ENCODE results near the gene RECQL5. TPM values are rescaled to one million over a fixed set of nuclear protein-coding genes. Genes with fewer than 3 reads are reported as not detected.

RECQL5 gene
- total RNA-seq, 1 donor from 2014 or later = 34.4 TPM

DNA sequence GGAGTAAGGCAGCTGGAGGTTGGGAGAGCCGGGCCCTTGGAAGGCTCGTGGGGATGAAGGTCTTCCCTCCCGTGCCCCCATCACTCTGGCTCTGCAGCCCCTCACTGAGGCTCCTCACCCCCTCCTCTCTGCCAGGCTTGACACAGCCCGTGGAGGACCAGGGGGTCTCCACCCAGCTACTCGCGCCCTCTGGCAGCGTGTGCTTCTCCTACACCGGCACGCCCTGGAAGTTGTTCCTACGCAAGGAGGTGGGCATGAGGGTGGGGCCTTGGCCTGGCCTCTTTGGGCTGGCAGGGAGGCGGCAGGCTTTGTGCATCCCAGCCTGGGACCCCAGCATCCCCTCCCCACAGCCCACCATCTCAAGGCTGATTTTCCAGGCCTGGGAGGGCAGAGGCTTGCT lies 49.3 kb downstream of the RECQL5 start:
- Mint-ChIP-seq H3K4me1 (no peaks in the 10 kb centered on the region), H3K27me3 (no peaks in the 10 kb centered on the region), H3K4me3 (no peak overlapping the region), H3K9me3 (no peaks in the 10 kb centered on the region), H3K36me3 (ENCODE audit: low read depth) (no peaks in the 10 kb centered on the region), H3K27ac (no peak overlapping the region)
- DNase-seq = no peak
- intact Hi-C loops (cut with micrococcal nuclease) = no loop called here

DNA sequence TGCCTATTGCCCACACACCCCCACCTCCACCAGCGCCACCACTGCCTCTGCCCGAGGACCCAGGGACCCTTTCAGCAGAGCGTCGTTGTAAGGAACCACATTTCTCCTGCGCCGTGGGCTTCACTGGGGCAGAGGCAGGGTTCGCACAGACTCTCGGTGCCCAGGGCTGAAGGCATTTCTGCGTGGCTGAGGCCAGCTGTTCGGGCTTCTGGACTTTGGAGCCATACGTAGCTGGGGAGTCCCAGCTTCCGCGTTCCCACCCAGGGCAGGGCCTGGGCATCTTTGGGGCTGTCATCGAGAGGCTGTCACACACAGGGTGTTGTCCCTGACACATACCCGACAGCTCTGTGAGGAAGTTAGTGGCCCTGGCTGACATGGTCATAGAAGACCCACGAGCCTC lies 49.7 kb downstream of the RECQL5 start:
- no peak for DNase-seq
- no peak overlapping the region for H3K27ac Mint-ChIP-seq

DNA sequence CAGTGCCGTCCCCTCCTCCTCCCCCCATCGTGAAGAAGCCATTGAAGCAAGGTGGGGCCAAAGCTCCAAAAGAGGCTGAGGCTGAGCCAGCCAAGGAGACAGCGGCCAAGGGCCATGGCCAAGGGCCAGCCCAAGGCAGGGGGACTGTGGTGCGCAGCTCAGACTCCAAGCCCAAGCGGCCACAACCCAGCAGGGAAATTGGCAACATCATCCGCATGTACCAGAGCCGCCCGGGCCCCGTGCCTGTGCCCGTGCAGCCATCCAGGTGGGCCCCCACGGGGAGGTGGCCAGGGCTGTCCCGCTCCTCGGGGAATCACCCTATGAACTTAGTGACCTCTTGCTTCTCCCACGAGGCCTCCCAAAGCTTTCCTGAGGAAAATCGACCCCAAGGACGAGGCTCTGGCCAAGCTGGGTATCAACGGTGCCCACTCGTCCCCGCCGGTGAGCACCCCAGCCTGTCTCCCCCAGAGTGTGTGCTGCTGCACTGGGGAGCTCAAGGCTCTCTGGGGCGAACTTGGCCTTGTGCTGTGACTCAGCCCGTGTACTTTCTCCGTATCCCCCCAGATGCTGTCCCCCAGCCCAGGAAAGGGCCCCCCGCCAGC lies 50.3 kb downstream of the RECQL5 start:
- no peaks in the 10 kb centered on the region for H3K27me3 Mint-ChIP-seq
- no peaks in the 10 kb centered on the region for H3K36me3 Mint-ChIP-seq (ENCODE audit: low read depth)
- intact Hi-C loops (cut with micrococcal nuclease) = no loop called here

More for the DNA sequence above, 49.7 kb downstream of the RECQL5 start:
- intact Hi-C loops (cut with micrococcal nuclease) = no loop called here
- Mint-ChIP-seq H3K36me3 (ENCODE audit: low read depth) (no peaks in the 10 kb centered on the region), H3K4me1 (no peaks in the 10 kb centered on the region), H3K9me3 (no peaks in the 10 kb centered on the region), H3K27me3 (no peaks in the 10 kb centered on the region), H3K4me3 (no peak overlapping the region)

DNA sequence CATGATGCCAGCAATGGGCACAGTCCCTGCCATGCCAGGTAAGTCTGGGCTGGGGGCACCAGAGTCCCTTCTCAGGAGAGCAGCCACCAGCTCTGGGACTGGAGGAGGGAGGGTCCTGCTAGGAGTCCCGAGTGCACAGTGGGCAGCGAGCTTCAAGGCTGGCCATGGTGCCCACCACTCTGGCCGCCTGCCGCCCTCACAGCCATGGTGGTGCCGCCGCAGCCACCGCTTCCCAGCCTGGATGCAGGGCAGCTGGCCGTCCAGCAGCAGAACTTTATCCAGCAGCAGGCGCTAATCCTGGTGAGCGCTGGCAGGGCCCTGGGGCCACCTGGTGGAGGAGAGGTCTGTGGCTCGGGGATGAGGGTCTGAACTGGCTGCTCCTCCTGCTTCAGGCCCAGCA lies 51.7 kb downstream of the RECQL5 start:
- DNase-seq = no peak
- Mint-ChIP-seq H3K27me3 (no peaks in the 10 kb centered on the region), H3K36me3 (ENCODE audit: low read depth) (no peaks in the 10 kb centered on the region), H3K4me3 (no peak overlapping the region), H3K4me1 (no peaks in the 10 kb centered on the region), H3K9me3 (no peaks in the 10 kb centered on the region), H3K27ac (no peak overlapping the region)
- intact Hi-C loops (cut with micrococcal nuclease) = no loop called here

More for the DNA sequence above, 50.3 kb downstream of the RECQL5 start:
- no peak for DNase-seq
- Mint-ChIP-seq H3K4me3 (no peak overlapping the region), H3K4me1 (no peaks in the 10 kb centered on the region), H3K27ac (no peak overlapping the region), H3K9me3 (no peaks in the 10 kb centered on the region)

DNA sequence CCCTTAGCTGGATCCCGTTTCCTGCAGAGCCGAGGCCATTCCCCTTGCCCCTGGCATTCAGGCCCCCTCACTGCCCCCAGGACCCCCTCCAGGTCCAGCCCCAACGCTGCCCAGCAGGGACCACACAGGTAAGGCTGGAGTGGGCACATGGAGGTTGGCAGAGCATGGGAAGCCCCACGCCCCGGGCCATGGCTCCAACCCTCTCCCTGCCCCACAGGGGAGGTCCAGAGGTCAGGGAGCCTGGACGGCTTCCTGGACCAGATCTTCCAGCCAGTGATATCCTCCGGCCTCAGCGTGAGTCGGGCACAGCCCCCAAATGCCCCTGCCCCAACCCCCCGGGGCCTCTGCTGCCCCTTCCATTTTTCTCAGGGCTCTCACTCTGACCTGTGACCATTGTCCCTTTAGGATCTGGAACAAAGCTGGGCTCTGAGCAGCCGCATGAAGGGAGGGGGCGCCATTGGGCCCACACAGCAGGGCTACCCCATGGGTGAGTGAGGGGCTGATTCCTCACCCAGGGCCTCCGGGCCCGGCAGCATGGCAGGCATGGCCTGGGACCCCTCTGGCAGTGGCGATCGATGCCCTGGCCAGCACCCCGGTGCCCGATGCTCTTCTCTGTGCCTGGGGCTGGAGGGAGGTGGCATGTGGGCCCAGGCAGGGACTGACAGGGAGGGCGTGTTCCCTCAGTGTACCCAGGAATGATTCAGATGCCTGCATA lies 52.2 kb downstream of the RECQL5 start:
- Mint-ChIP-seq H3K4me1 (no peaks in the 10 kb centered on the region), H3K9me3 (no peaks in the 10 kb centered on the region), H3K4me3 (no peak overlapping the region), H3K36me3 (ENCODE audit: low read depth) (no peaks in the 10 kb centered on the region), H3K27ac (no peak overlapping the region), H3K27me3 (no peaks in the 10 kb centered on the region)
- intact Hi-C loops (cut with micrococcal nuclease) = no loop called here
- DNase-seq = no peak

DNA sequence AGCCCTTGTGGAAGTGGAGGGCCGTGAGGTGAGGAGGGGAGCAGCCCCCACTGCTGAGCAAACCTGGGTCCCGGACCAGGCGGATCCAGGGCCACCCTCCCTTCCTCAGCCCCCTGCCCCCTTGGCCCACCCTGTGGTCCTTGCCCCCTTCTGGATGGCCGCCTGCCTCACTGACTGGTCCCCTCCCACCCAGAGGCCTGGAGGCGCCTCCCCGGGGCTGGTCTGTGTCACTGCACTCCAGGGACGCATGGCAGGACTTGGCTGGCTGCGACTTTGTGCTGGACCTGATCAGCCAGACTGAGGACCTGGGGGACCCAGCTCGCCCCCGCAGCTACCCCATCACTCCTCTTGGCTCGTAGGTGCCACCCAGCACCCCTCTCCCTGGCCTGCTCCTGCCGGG lies 52.9 kb downstream of the RECQL5 start:
- Mint-ChIP-seq H3K36me3 (ENCODE audit: low read depth) (no peaks in the 10 kb centered on the region), H3K4me1 (no peaks in the 10 kb centered on the region), H3K4me3 (no peak overlapping the region), H3K27ac (no peak overlapping the region), H3K9me3 (no peaks in the 10 kb centered on the region), H3K27me3 (no peaks in the 10 kb centered on the region)
- intact Hi-C loops (cut with micrococcal nuclease) = no loop called here
- DNase-seq = no peak

DNA sequence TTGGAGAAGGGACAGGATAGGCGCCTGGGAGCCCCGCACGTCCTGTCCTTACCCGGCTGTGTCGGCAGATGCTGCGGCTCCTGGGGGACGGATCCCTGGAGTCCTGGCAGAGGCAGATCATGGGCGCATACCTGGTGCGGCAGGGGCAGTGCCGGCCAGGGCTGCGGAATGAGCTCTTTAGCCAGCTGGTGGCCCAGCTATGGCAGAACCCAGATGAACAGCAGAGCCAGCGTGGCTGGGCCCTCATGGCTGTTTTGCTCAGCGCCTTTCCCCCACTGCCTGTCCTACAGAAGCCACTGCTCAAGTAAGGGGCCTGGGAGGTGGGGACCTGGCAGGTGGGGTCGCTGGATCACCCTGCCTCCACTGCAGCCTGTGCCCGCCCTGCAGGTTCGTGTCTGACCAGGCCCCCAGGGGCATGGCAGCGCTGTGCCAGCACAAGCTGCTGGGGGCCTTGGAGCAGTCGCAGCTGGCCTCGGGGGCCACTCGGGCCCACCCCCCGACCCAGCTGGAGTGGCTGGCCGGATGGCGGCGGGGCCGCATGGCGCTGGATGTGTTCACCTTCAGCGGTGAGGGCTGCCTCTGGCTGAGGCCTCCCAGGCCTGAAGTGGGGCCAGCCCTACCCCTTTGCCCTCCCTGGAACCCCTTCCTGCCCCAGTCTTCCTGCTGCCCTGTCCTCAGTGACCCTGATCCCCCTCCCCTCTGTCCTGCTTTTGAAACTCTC lies 53.9 kb downstream of the RECQL5 start:
- DNase-seq = no peak
- Mint-ChIP-seq H3K27me3 (no peaks in the 10 kb centered on the region), H3K9me3 (no peaks in the 10 kb centered on the region), H3K36me3 (ENCODE audit: low read depth) (no peaks in the 10 kb centered on the region), H3K27ac (no peak overlapping the region), H3K4me1 (no peaks in the 10 kb centered on the region), H3K4me3 (no peak overlapping the region)
- intact Hi-C loops (cut with micrococcal nuclease) = no loop called here

DNA sequence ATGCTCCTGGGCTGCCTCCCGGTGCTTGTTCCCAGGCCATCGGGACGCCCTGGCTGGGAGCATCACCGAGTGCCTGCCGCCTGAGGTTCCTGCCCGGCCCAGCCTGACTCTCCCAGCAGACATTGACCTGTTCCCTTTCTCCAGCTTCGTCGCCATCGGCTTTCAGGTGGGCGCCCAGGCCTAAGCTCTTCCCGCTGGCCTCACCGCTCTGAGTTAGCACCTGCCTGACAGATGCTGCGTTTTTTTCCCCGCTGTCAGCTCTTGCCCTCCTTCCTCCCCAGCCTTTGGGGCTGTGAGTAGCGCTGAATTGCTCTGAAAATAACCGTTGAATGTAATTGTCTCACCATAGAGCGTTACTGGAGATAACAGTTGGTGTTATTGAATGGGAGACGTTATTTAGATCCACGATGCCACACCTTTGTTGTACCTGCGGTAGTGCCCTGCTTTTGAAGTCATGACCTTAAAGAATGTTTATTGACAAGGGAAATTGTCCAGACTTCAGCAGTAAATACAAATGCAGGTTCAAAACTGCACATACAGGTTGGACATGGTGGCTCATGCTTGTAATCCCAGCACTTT lies 55.0 kb downstream of the RECQL5 start:
- H3K27me3 Mint-ChIP-seq = no peaks in the 10 kb centered on the region
- H3K4me3 Mint-ChIP-seq = no peak overlapping the region
- H3K4me1 Mint-ChIP-seq = peaks cover 2% of the 10 kb centered on the region
- H3K36me3 Mint-ChIP-seq (ENCODE audit: low read depth) = no peaks in the 10 kb centered on the region
- intact Hi-C loops (cut with micrococcal nuclease) = no loop called here
- no peaks in the 10 kb centered on the region for H3K9me3 Mint-ChIP-seq
- H3K27ac Mint-ChIP-seq = no peak overlapping the region
- DNase-seq = no peak

DNA sequence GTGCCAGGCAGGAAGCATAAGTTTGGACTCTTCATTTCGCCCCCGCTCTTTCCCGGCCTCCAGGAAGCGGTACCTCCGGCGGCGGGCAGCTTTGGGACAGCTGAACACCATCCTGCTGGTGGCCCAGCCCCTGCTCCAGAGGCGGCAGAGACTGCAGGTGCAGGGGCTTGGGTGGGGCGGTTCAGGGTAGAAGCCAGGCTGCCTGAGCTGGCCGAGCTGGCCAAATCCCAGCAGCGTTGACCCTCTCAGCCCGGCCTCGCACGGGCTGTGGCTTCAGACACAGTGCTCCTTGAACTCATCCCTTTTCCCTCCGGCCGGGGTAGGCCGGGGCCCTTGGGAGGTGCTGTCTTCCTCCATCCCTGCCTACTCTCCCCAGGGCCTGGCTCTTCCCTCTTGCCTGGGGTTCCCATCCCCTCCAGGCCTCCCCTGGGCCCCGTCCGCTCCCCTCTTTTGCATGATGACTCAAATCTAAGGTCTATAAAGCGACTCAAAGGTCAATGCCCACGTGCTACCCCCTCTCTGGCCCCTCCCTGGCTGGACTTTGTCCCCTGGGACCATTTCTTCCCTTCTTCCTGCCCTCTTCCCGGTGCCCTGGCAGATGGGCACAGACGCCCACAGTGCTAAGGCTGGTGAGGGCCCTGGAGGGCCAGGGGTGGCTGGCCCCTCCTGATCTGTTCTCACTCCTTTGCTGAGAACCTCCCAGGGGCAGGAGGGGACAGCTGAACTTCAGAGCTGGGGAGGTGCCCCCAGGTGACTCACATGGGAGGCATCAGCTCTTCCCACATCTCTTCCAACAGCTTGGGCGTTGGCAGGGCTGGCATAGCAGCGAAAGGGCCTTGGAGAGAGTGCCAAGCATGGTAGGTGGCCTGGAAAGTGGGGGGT lies 56.6 kb downstream of the RECQL5 start:
- intact Hi-C loops (cut with micrococcal nuclease) = no loop called here
- Mint-ChIP-seq H3K4me1 (peaks cover 4% of the 10 kb centered on the region), H3K36me3 (ENCODE audit: low read depth) (no peaks in the 10 kb centered on the region), H3K9me3 (no peaks in the 10 kb centered on the region), H3K27me3 (no peaks in the 10 kb centered on the region), H3K27ac (no peak overlapping the region), H3K4me3 (no peak overlapping the region)
- no peak for DNase-seq

DNA sequence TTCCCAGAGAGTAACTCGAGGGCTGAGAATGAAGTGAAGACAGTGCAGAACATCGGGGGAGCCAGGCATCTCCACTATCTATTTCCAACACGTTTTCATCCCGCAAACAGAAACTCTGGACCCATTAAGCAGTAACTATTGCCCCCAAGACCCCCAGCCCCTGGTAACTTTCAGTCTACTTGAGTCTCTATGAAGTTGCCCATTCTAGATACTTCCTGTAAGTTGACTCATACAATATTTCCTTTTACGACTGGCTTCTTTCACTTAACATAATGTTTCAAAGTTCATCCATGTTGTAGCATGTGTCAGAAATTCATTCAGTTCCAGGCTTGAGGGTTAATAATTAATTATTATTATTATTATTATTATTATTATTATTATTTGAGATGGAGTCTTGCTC lies 59.9 kb downstream of the RECQL5 start:
- no peaks in the 10 kb centered on the region for H3K27me3 Mint-ChIP-seq
- peaks cover 4% of the 10 kb centered on the region for H3K4me1 Mint-ChIP-seq
- DNase-seq = no peak
- no peak overlapping the region for H3K4me3 Mint-ChIP-seq
- intact Hi-C loops (cut with micrococcal nuclease) = no loop called here
- H3K36me3 Mint-ChIP-seq (ENCODE audit: low read depth) = no peaks in the 10 kb centered on the region
- H3K27ac Mint-ChIP-seq = no peak overlapping the region
- no peaks in the 10 kb centered on the region for H3K9me3 Mint-ChIP-seq

DNA sequence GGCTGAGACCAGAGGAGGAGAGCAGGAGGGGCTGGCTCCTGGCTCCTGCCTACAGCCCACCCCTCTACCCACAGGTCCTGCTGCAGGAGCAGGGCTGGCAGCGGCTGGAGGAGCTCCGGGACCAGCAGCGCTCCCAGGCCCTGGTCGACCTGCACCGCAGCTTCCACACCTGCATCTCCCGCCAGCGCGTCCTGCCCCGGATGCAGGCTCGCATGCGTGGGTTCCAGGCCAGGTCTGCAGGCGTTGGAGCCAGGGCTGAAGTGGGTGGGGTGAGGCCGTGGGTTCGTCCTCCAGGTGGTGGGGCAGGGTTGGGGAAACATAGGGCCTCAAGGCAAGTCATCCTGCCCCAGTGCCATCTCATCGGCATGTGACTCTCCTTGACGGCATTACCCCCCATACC lies 61.2 kb downstream of the RECQL5 start:
- no peaks in the 10 kb centered on the region for H3K27me3 Mint-ChIP-seq
- no peaks in the 10 kb centered on the region for H3K9me3 Mint-ChIP-seq
- no peaks in the 10 kb centered on the region for H3K36me3 Mint-ChIP-seq (ENCODE audit: low read depth)
- H3K4me3 Mint-ChIP-seq = no peak overlapping the region
- H3K27ac Mint-ChIP-seq = no peak overlapping the region
- intact Hi-C loops (cut with micrococcal nuclease) = no loop called here
- H3K4me1 Mint-ChIP-seq = peaks cover 4% of the 10 kb centered on the region
- DNase-seq = no peak

DNA sequence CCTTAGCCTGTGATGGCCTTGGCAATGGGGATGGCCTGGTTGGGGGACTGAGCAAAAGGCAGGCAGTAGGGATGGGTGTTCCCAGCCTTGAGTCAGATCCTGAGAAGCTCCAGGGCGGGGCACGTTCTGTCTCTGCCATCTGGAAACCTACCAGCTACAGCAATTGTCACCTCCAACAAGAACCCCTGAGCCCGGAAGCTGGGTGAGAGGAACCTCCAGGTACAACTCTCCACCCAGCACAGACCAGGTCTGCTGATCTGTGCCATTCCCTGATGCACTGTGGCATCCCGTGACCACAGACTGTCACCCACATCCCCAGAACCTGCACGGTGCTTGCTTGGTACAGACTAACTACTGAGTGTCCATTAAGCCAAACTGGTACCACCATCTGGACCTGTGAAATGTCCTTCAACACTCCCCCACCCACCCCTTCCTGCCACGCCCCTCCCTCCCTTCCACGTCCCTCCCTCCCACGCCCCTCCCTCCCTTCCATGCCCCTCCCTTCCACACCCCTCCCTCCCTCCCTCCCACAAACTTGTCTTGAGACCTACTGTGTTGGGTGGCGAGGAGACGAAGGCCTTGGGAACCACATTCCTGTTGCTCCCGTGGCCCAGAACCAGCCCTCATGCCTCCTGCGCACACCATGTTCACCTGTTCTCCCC lies 62.8 kb downstream of the RECQL5 start:
- H3K4me3 Mint-ChIP-seq = no peak overlapping the region
- H3K36me3 Mint-ChIP-seq (ENCODE audit: low read depth) = no peaks in the 10 kb centered on the region
- DNase-seq = no peak
- no peak overlapping the region for H3K27ac Mint-ChIP-seq
- intact Hi-C loops (cut with micrococcal nuclease) = no loop called here
- no peaks in the 10 kb centered on the region for H3K27me3 Mint-ChIP-seq
- peaks cover 4% of the 10 kb centered on the region for H3K4me1 Mint-ChIP-seq
- H3K9me3 Mint-ChIP-seq = no peaks in the 10 kb centered on the region

DNA sequence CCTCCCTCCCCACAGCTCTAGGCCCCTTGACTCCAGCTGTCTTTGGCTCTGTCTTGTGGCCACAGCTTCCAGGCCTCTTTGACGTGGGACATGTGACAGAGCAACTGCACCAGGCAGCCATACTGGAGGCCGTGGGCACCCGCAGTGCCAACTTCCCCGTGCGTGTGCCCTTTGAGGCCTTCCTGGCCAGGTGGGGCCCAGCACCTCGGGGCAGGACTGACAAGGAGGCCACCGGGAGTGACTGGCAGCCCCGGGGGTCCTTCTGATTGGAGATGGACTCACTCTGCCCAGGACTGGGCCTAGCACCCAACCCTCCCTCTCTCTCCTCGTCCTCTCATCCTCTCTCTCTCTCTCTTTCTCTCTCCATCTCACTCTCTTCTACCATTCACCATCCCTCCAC lies 63.8 kb downstream of the RECQL5 start:
- peaks cover 4% of the 10 kb centered on the region for H3K4me1 Mint-ChIP-seq
- no peak for DNase-seq
- no peaks in the 10 kb centered on the region for H3K36me3 Mint-ChIP-seq (ENCODE audit: low read depth)
- no peaks in the 10 kb centered on the region for H3K27me3 Mint-ChIP-seq
- no peak overlapping the region for H3K27ac Mint-ChIP-seq
- H3K4me3 Mint-ChIP-seq = no peak overlapping the region
- no peaks in the 10 kb centered on the region for H3K9me3 Mint-ChIP-seq
- intact Hi-C loops (cut with micrococcal nuclease) = no loop called here
